Activated CD8-positive, alpha-beta memory T cell treated with anti-CD3 and anti-CD28 coated beads for 1 hour (primary cell): ENCODE measurements around the gene BEAN1.

ENCODE experiments used
- DNase-seq, 2 donors: peaks; one replicate each; pipeline ENCODE4 v3.0.0-alpha.2; 2020; ENCODE audit warnings: low read depth in 1 of 2; ENCODE audit errors: extremely low read depth in 1 of 2

Gene BEAN1

DNA sequence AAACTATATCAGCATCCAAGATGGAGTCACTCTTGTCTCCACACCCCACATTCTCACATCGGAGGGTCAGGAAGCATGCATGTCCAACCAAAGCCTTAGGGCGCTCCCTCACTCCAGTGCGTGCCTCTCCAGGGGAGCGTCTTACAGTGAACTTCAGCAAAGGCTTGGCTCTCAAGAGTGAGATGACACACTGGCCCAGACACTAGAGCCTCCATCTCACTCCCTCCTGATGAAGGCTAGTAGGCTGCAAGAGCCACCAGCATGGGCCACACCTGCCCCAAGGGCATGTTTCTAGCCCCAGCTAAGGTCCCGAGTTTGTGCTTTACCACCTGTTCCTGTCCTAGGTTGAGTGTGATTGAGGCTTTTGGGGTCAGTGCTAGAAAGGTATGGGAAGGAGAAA, 40.5 kb downstream of the BEAN1 start:
- no peak for DNase-seq

DNA sequence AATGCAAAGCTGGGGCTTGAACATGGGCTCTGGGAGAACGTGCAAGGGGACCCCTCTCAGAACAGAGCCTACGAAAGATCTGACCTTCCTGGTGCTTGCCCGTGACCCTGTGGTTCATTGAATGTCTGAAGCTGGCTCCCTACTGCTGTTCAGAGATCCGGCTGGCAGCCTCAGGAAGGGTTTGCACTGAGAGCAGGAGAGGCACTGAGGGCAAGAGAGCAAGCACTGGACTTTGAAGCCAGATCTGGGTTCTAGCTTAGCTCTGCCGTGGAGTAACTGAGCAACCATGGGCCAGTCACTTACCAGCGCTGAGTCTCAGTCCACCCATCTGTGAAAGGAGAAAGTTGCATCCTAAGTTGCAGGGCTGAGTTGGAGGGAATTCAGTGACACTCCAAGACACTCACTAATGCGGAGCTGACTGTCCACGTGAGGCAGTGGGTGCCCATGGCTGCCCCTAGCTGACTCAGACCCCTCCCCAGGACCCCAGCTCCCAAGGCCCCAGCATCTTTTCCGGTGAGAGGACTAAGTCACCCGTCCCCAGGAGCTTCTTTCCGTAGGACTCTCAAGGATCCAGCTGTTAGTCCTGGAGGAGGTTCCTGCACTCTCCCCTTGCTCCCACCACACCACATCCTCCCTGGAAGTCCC, 41.3 kb downstream of the BEAN1 start:
- no peak for DNase-seq

- no peak for DNase-seq
Measured at GRCh38 chr16:66469291-66469946, 42.3 kb downstream of the BEAN1 start.

GRCh38 chr16:66469947-66470546, 43.0 kb downstream of the BEAN1 start:
- no peak for DNase-seq

DNA sequence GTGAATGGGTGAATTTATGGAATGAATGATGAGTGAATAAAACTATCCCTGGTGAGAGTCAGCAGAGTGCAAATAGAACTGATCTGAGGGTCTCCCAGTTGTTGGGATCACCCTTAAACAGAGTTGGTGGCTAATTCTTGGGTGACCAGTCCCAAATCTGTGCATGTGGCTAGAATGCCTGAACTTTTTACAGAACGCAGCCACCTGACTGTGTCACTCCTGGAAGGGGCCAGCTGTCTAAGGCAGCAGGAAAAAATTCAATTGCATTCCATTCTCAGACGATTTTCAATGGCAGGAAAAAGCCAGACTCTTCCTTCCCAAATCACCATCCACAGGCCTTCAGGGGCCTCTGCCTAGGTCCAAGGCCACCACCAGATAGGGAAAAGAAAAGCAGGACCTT, 43.5 kb downstream of the BEAN1 start:
- DNase-seq = no peak

DNA sequence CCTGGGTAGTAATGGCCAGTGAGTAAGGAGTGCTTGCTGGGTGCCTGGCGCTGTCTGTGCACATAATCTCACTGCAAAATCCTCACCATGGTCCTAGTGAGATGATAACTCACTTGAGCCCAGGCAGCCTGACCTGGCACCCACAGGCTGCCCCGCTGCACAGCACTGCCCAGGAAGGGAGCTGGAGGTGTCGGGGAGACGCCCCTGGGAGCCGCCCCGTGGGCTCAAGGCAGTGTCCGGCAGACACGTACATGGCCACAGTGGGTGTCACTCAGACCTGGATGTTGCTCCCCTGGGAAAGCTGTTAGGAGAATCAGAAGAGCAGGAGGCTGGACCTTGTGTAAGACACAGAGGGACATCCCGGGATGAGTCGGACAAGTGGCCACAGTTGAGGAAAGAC, 44.2 kb downstream of the BEAN1 start:
- DNase-seq = no peak

DNA sequence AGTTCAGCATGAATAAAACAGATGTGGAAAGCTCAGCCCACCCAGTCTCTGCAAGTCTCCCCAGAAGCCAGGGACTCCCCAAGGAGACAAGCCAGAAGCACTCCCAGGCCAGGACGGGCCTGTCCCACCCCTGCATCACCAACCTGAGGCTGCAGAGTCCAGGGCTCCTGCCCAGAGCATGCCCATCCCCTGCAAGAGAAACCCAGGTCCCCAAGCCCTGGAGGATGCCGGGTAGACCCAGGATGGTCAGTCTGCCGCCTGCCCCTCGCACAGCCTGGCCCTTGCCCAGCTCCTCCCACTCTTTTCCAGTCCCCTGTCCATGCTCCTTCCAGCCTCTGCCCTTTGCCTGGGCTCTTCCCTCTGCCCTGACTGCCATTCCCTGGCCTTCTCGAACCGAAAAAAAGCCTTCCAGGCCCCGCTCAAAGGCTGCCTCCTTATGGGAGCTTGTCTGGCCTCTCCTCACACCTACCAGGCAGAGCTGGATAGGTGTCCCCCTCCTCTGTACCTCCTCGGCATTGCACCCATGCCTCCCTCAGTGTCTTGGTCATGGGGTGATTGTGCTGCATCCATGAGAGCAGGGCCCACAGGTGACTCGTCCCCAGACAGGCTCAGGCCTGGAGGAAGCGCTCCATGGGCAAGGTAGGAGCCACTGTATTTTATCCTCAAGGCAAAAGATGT, 44.8 kb downstream of the BEAN1 start:
- no peak for DNase-seq

- DNase-seq = no peak
Measured at GRCh38 chr16:66473051-66473571, 46.0 kb downstream of the BEAN1 start.

DNA sequence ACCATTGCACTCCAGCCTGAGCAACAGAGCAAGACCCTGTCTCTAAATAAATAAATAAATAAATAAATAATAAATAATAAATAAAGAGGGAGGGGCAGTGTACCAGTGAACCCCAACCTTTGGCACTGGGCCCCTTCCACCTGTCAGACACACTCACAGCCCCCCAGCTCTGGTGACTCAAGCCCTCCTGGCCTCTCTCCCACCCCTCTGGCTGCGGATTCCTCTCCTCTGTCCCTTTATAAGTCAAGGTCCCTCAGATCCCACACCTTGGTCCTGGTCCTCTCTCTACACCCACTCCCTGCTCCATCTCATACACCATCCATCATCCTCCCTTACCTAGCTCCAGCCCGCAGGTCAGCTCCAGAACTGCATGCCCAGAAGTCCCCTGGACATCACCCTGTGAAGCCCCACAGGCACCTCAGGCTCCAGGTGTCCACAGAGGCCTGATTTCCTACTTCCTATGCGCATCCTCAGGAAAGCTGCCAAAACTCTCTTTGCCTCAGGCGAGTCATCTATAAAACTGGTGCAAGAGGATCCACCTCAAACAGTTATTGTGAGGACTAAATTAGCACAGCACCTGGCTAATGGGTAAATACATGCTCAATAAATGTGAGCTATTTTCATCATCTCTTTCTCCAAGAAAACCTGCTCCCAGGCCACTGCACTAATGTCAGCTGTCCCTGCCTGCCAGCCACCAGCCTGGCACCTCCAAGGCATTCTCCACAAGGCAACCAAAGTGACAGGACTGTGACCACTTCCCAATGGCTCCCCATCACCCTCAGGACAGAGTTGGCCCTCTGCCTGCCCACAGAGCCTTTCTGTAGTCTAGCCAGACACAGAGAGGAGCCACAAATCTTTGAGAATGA, 46.8 kb downstream of the BEAN1 start:
- no peak for DNase-seq

DNA sequence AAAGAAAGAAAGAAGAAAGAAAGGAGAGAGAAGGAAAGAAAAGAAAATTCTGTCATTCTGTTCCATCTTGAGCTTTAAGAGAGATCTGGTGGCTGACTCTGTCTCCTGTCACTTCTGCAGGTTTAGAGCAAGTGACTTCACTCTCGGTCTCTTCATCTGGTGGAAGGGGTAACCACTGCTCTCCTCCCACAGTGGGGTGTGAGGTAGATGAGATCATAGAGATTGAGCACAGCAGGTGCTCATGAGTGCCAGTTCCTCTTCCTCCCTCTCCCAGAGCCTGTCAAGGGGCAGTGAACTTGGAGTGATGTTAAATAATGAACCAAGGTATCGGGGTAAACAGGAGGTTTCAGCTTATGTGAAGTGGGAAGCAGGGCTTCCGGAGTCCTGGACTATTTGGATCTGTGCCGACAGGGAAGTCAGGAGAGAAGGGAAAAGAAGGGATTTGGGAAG, 47.7 kb downstream of the BEAN1 start:
- DNase-seq = peak; percentile 12 to 23

- DNase-seq = no peak
Measured at GRCh38 chr16:66475232-66475631, 48.1 kb downstream of the BEAN1 start.

- DNase-seq = no peak
Measured at GRCh38 chr16:66476328-66477027, 49.4 kb downstream of the BEAN1 start.

- no peak for DNase-seq
Measured at GRCh38 chr16:66477028-66477515, 50.0 kb downstream of the BEAN1 start.

- DNase-seq = peak; percentile 48 to 63
Measured at GRCh38 chr16:66478733-66479511, 51.8 kb downstream of the BEAN1 start.

GRCh38 chr16:66479661-66480264, 52.7 kb downstream of the BEAN1 start:
- DNase-seq = no peak

- DNase-seq = no peak
Measured at GRCh38 chr16:66480265-66481080, 53.4 kb downstream of the BEAN1 start.

DNA sequence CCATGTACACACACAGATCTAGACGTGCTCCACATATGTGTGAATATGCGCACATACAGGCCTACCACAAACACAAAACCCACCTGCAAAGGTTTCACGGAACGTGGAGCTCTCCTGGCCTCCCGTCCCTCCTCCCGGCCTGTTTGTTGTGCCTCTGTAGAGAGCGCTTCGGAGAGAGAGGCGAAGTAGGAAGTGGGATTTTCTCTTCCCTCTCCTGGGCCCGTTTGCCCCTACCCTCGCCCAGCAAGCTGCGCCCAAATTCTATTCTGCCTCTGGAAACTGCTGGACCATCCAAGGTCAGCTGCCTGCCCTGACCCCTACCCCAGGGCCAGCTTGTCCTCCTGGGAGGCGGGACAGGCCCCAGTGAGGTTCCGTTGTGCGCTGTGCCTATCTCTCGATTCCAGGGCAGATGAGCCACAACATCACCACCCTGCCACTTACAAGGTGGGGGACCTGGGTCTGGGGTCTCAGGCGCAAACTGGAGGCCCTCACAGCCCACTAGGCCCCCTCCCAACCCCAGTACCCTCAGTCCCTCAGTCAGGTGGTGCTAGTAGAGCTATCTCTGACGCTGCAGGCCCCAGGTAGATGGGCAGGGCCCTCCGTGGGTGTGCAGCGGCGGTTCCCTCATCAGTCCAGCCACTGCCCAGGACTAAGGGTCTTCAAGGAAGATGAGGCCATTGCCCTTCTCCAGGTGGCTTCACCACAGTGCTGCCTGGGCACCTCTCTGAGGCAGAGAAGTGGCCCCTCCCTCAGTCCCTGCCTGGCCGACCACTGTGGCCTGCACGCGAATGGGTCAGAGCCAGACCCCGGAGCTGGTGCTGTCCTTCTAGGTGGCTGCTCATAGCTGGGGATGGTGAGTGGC, 54.2 kb downstream of the BEAN1 start:
- no peak for DNase-seq
